ENCODE measurements around the gene RESF1. TPM values are rescaled to one million over a fixed set of nuclear protein-coding genes. Genes with fewer than 3 reads are reported as not detected.
A peak's percentile ranks its signal among the peaks of the same experiment; 100 is the strongest.

Gene RESF1
- total and polyA plus RNA-seq, 2 experiments from 2014 or later: 134 to 313 TPM

DNA sequence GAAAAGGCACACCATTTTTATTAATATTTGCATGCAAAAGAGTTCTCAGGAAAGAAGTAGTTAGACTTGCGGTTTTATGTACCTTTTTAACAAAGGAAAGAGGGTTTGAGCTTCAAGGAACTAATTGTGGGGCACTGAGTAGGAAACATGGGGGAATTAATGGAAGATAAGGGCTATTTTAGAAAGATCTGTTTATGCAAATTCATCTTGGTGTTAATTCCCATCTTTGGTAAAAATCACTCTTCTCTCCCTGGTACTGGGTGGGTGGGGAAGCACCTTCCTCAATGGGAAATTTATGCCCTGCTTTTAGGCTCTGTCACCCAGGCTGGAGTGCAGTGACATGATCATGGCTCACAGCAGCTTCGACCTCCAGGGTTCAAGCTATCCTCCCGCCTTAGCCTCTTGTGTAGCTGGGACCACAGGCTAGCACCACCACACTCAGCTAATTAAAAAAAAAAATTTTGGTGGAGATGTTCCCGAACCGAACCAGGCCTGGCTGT lies 30.1 kb upstream of the RESF1 start:
- no peaks in the 10 kb centered on the region for H3K79me2 ChIP-seq (replicated peaks; ENCODE audit: insufficient read depth)
- H3K36me3 ChIP-seq (ENCODE audit: insufficient read depth): no peaks in the 10 kb centered on the region
- DNase-seq (ENCODE audit: low spot score) (no peak), ATAC-seq (no peak)
- no peaks in the 10 kb centered on the region for H3K27me3 ChIP-seq (ENCODE audit: insufficient read depth)
- H3K27ac ChIP-seq (ENCODE audit: low read depth): no peak overlapping the region
- no peaks in the 10 kb centered on the region for H4K20me1 ChIP-seq (replicated peaks; ENCODE audit: insufficient read depth)
- no peak overlapping the region for H3K4me2 ChIP-seq
- peak overlapping the region; percentile 35 for H2AFZ ChIP-seq
- H3K4me1 ChIP-seq (ENCODE audit: insufficient read depth): no peaks in the 10 kb centered on the region; the same call in 1 of the 2 replicates
- no peaks in the 10 kb centered on the region for H3F3A ChIP-seq (replicated peaks; ENCODE audit: low read depth)
- Mint-ChIP-seq H3K36me3 (ENCODE audit: low read depth) (peaks cover 15% of the 10 kb centered on the region; the same call in 2 of the 3 replicates), H3K4me3 (no peak overlapping the region), H3K27me3 (ENCODE audit: insufficient read depth, low read depth, poor library complexity) (no peaks in the 10 kb centered on the region), H3K4me1 (peaks cover 3% of the 10 kb centered on the region; the same call in 1 of the 3 replicates), H3K27ac (no peak overlapping the region), H3K9me3 (peaks cover 22% of the 10 kb centered on the region)
- peaks cover 6% of the 10 kb centered on the region; the same call in 1 of the 2 replicates for H3K9me2 ChIP-seq (ENCODE audit: insufficient read depth)
- TF ChIP-seq EZH2 (IDR thresholded peaks at IDR 0.05; ENCODE audit: low read depth, unreplicated experiment) (no peak), ZNF331 (CRISPR knock-in tag; IDR thresholded peaks at IDR 0.05; ENCODE audit: low read depth) (no peak), CREB1 (CRISPR knock-in tag; IDR thresholded peaks at IDR 0.05; ENCODE audit: low read depth) (no peak), STAT1 (IDR thresholded peaks at IDR 0.05; ENCODE audit: unreplicated experiment) (no peak), JUNB (IDR thresholded peaks at IDR 0.05; ENCODE audit: unreplicated experiment) (no peak), EZH2phosphoT487 (IDR thresholded peaks at IDR 0.05; ENCODE audit: unreplicated experiment) (no peak), NANOG (IDR thresholded peaks at IDR 0.05; ENCODE audit: borderline replicate concordance) (no peak)
- TF ChIP-seq, protein P1, sequence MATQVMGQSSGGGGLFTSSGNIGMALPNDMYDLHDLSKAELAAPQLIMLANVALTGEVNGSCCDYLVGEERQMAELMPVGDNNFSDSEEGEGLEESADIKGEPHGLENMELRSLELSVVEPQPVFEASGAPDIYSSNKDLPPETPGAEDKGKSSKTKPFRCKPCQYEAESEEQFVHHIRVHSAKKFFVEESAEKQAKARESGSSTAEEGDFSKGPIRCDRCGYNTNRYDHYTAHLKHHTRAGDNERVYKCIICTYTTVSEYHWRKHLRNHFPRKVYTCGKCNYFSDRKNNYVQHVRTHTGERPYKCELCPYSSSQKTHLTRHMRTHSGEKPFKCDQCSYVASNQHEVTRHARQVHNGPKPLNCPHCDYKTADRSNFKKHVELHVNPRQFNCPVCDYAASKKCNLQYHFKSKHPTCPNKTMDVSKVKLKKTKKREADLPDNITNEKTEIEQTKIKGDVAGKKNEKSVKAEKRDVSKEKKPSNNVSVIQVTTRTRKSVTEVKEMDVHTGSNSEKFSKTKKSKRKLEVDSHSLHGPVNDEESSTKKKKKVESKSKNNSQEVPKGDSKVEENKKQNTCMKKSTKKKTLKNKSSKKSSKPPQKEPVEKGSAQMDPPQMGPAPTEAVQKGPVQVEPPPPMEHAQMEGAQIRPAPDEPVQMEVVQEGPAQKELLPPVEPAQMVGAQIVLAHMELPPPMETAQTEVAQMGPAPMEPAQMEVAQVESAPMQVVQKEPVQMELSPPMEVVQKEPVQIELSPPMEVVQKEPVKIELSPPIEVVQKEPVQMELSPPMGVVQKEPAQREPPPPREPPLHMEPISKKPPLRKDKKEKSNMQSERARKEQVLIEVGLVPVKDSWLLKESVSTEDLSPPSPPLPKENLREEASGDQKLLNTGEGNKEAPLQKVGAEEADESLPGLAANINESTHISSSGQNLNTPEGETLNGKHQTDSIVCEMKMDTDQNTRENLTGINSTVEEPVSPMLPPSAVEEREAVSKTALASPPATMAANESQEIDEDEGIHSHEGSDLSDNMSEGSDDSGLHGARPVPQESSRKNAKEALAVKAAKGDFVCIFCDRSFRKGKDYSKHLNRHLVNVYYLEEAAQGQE (IDR thresholded peaks at IDR 0.05; ENCODE audit: unreplicated experiment): no peak
- TF ChIP-seq, protein P2, sequence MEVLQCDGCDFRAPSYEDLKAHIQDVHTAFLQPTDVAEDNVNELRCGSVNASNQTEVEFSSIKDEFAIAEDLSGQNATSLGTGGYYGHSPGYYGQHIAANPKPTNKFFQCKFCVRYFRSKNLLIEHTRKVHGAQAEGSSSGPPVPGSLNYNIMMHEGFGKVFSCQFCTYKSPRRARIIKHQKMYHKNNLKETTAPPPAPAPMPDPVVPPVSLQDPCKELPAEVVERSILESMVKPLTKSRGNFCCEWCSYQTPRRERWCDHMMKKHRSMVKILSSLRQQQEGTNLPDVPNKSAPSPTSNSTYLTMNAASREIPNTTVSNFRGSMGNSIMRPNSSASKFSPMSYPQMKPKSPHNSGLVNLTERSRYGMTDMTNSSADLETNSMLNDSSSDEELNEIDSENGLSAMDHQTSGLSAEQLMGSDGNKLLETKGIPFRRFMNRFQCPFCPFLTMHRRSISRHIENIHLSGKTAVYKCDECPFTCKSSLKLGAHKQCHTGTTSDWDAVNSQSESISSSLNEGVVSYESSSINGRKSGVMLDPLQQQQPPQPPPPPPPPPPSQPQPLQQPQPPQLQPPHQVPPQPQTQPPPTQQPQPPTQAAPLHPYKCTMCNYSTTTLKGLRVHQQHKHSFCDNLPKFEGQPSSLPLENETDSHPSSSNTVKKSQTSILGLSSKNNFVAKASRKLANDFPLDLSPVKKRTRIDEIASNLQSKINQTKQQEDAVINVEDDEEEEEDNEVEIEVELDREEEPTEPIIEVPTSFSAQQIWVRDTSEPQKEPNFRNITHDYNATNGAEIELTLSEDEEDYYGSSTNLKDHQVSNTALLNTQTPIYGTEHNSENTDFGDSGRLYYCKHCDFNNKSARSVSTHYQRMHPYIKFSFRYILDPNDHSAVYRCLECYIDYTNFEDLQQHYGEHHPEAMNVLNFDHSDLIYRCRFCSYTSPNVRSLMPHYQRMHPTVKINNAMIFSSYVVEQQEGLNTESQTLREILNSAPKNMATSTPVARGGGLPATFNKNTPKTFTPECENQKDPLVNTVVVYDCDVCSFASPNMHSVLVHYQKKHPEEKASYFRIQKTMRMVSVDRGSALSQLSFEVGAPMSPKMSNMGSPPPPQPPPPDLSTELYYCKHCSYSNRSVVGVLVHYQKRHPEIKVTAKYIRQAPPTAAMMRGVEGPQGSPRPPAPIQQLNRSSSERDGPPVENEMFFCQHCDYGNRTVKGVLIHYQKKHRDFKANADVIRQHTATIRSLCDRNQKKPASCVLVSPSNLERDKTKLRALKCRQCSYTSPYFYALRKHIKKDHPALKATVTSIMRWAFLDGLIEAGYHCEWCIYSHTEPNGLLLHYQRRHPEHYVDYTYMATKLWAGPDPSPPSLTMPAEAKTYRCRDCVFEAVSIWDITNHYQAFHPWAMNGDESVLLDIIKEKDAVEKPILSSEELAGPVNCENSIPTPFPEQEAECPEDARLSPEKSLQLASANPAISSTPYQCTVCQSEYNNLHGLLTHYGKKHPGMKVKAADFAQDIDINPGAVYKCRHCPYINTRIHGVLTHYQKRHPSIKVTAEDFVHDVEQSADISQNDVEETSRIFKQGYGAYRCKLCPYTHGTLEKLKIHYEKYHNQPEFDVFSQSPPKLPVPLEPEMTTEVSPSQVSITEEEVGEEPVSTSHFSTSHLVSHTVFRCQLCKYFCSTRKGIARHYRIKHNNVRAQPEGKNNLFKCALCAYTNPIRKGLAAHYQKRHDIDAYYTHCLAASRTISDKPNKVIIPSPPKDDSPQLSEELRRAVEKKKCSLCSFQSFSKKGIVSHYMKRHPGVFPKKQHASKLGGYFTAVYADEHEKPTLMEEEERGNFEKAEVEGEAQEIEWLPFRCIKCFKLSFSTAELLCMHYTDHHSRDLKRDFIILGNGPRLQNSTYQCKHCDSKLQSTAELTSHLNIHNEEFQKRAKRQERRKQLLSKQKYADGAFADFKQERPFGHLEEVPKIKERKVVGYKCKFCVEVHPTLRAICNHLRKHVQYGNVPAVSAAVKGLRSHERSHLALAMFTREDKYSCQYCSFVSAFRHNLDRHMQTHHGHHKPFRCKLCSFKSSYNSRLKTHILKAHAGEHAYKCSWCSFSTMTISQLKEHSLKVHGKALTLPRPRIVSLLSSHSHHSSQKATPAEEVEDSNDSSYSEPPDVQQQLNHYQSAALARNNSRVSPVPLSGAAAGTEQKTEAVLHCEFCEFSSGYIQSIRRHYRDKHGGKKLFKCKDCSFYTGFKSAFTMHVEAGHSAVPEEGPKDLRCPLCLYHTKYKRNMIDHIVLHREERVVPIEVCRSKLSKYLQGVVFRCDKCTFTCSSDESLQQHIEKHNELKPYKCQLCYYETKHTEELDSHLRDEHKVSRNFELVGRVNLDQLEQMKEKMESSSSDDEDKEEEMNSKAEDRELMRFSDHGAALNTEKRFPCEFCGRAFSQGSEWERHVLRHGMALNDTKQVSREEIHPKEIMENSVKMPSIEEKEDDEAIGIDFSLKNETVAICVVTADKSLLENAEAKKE (CRISPR knock-in tag; IDR thresholded peaks at IDR 0.05): no peak
- H3K4me3 ChIP-seq: no peak overlapping the region

Data from GM23338 (cell line).